RWPE1 (cell line): Measurements from ENCODE around the gene KCND3.

Experiments used
- CTCF ChIA-PET: fragments of 350-600 bp; sonication (Branson Sonifier 250); formaldehyde crosslinking; extraction: SDS; loops from one replicate; lab custom pipeline; 2021; lab: Yijun Ruan, JAX
- POLR2A ChIA-PET: fragments of 400-600 bp; formaldehyde crosslinking; extraction: SDS; loops from one replicate; lab custom pipeline; 2020; ENCODE audit warnings: antibody characterized with exemption; ENCODE audit not compliant: low non-redundant PET; lab: Yijun Ruan, JAX
- DNase-seq: peaks from one replicate; pipeline ENCODE4 v3.0.0; 2012; ENCODE audit warnings: low spot score
- H3K27ac ChIP-seq: fragments of 450-650 bp; 2 replicates; pipeline ENCODE4 v1.5.1; 2017
- TF ChIP-seq, protein P1 (sequence below): fragments of 450-650 bp; conservative IDR thresholded peaks from 2 replicates; pipeline ENCODE4 v1.5.1; 2017; ENCODE audit warnings: low read depth, mild to moderate bottlenecking

KCND3 gene

DNA sequence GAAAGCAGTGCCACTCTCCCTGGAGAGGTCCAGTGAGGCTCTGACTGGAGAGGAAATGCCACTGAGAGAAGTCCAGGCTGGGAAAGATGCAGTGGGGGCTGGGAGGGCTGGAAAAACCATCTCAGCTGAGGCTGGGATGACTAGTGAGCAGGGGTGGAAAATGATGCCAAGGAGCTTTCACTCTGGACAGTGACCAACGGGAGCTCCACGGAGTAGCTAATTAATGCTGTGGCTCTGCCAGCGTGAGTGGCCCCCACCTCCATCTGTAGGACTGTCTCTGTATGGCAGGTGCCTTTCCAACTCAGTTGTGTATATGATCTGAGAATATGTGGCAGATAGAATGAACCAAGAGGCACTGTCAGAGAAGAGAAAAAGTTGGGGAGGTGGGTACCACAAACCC is 147.1 kb downstream of the KCND3 start:
- H3K27ac ChIP-seq = no peak overlapping the region
- DNase-seq = no peak
- TF ChIP-seq, protein P1, sequence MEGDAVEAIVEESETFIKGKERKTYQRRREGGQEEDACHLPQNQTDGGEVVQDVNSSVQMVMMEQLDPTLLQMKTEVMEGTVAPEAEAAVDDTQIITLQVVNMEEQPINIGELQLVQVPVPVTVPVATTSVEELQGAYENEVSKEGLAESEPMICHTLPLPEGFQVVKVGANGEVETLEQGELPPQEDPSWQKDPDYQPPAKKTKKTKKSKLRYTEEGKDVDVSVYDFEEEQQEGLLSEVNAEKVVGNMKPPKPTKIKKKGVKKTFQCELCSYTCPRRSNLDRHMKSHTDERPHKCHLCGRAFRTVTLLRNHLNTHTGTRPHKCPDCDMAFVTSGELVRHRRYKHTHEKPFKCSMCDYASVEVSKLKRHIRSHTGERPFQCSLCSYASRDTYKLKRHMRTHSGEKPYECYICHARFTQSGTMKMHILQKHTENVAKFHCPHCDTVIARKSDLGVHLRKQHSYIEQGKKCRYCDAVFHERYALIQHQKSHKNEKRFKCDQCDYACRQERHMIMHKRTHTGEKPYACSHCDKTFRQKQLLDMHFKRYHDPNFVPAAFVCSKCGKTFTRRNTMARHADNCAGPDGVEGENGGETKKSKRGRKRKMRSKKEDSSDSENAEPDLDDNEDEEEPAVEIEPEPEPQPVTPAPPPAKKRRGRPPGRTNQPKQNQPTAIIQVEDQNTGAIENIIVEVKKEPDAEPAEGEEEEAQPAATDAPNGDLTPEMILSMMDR = no peak
- POLR2A ChIA-PET = no interaction called here
- CTCF ChIA-PET = interaction anchor here (0.6 to 1.5 kb wide), 2 partner anchors 9 to 85 kb away, joined by 3 read pairs; no protein-coding TSS in a partner anchor

DNA sequence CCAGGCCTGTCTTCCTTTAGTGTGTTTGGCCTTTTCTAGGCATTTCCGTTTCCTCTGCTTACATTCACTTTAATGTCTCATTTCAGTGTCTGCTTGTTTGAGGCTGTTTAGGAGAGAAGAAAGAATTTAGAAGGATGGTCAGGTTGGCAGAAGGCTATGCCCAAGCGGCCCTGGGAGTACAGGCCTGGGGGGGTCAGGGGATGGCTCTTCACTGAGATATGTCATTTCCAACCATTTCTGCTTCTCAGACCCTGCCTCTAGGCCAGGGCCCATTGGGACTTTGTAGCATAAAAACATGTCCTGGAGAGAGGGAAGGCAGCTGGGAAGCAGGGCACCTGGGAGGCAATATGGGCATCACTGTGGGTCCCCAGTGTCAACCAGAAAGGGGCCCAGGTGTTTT is 147.7 kb downstream of the KCND3 start:
- ChIA-PET CTCF (interaction anchor here (1.5 kb wide), 1 partner anchor 8 kb away, joined by 3 read pairs; no protein-coding TSS in a partner anchor), POLR2A (no interaction called here)
- no peak overlapping the region for H3K27ac ChIP-seq
- no peak for DNase-seq
- TF ChIP-seq, protein P1 = no peak

DNA sequence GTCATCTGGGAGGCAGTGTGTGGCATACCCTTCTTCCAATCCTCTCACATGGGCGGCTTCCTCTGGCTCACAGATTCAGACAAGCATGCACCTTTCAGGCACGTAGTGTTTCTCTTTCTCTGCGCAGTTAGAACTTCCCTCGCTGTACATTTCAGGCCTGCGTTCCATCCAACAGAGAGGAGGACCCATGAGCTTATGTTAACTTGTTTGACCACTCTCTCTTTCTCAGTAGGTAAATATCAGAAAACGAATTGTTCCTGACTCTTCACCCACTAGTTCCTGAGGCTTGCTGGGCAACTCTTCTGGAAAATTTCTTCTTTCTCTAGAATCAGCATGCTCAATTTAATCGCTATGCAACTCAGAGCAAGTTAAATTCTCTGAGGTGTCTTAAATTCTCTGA is 148.3 kb downstream of the KCND3 start:
- TF ChIP-seq, protein P1 = no peak
- ChIA-PET POLR2A (no interaction called here), CTCF (no interaction called here)
- no peak for DNase-seq
- no peak overlapping the region for H3K27ac ChIP-seq

DNA sequence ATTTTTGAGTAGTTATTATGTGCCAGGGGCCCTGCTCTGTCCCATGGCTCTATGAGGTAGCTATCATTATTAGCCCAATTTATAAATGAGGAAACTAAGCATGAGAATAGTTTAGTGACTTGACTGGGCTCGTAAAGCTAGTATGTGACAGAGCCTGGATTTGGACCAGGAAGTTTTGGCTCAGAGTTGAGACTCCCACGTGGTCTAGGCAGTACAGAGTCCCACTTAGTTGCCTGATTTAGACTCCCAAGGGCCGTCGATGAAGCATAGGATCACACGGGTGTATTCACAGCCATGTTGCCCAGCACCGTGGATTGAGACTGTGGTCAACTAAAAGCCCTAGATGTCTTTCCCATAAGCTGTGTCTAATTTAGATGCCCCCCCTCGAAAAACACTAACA is 152.1 kb downstream of the KCND3 start:
- no peak overlapping the region for H3K27ac ChIP-seq
- TF ChIP-seq, protein P1 = no peak
- DNase-seq = no peak
- ChIA-PET POLR2A (interaction anchor here (0.6 kb wide), 1 partner anchor 153 kb away, joined by 4 read pairs; no protein-coding TSS in a partner anchor), CTCF (no interaction called here)

DNA sequence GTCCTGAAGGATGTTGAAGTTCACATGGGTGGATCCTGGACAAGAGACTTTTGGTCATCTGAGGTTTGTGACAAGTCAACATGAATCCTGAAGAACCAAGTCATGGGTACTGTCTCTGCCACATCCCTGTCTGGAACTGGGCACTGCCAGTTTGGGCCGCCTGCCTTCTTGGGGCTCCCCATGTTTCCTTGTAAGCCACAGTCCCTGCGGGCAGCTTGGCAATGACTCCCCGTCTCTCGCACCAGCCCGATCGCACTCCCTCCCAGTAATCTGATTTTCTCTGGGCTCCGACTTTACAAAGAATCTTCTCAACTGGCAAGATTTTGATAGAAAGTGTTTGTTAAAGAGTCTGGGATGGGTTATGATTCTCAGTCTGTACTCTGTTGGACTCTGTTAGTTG is 153.4 kb downstream of the KCND3 start:
- no peak overlapping the region for H3K27ac ChIP-seq
- POLR2A ChIA-PET = no interaction called here
- CTCF ChIA-PET = no interaction called here
- DNase-seq = no peak
- TF ChIP-seq, protein P1 = no peak

DNA sequence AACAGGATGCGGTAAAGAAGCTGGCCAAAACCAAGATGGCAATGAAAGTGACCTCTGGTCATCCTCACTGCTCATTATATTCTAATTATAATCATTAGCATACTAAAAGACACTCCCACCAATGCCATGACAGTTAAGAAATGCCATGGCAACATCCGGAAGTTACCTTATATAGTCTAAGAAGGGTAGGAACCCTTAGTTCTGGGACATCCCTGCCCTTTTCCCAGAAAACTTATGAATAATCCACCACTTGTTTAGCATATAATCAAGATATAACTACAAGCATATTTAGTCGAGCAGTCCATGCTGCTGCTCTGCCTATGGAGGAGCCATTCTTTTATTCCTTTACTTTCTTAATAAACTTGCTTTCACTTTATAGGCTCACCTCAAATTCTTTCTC is 154.0 kb downstream of the KCND3 start:
- TF ChIP-seq, protein P1 = no peak
- DNase-seq = no peak
- ChIA-PET POLR2A (no interaction called here), CTCF (no interaction called here)
- H3K27ac ChIP-seq = no peak overlapping the region
